Muscle layer of colon (tissue), 2 donors: ENCODE data around the gene GOSR1.
"Not testable (repeated sequence)": the region's sequence is repeated elsewhere in the genome, so short reads cannot be mapped to it uniquely, and the experiment has no call there.

Experiments used
- H3K27ac ChIP-seq: one replicate; pipeline ENCODE4 v1.7.0; 2013; ENCODE audit warnings: low read depth, mild to moderate bottlenecking, low read length, moderate library complexity
- H3K27me3 ChIP-seq, 2 donors: one replicate each; pipeline ENCODE4 v1.7.0; 2013; ENCODE audit warnings: low read length in 2 of 2, mild to moderate bottlenecking in 2 of 2; ENCODE audit not compliant: insufficient read depth in 2 of 2, control insufficient read depth in 1 of 2
- H3K36me3 ChIP-seq: one replicate; pipeline ENCODE4 v1.7.0; 2013; ENCODE audit warnings: mild to moderate bottlenecking, low read length; ENCODE audit not compliant: insufficient read depth
- H3K4me1 ChIP-seq: one replicate; pipeline ENCODE4 v1.7.0; 2013; ENCODE audit warnings: mild to moderate bottlenecking, low read length; ENCODE audit not compliant: insufficient read depth
- H3K4me3 ChIP-seq, 2 donors: one replicate each; pipeline ENCODE4 v1.7.0; 2013; ENCODE audit warnings: low read length in 2 of 2, low read depth in 1 of 2, mild to moderate bottlenecking in 1 of 2, moderate library complexity in 1 of 2
- H3K9ac ChIP-seq: one replicate; pipeline ENCODE4 v1.7.0; 2013; ENCODE audit warnings: low read length
- H3K9me3 ChIP-seq: one replicate; pipeline ENCODE4 v1.7.0; 2013; ENCODE audit warnings: mild to moderate bottlenecking, low read length
- donor health status: abdominal sarcoma.
- donor health status: Adenocarcinoma of cecum.

Gene GOSR1

GRCh38 chr17:30557916-30558685, 80.9 kb downstream of the GOSR1 start:
- Histone ChIP-seq H3K4me3 (no peak overlapping the region), H3K9ac (no peak overlapping the region), H3K9me3 (no peaks in the 10 kb centered on the region), H3K27ac (no peak overlapping the region), H3K36me3 (no peaks in the 10 kb centered on the region), H3K4me1 (no peaks in the 10 kb centered on the region), H3K27me3 (no peaks in the 10 kb centered on the region)

GRCh38 chr17:30558686-30559545, 81.7 kb downstream of the GOSR1 start:
- H3K9ac ChIP-seq: no peak overlapping the region
- H3K27ac ChIP-seq: no peak overlapping the region
- no peaks in the 10 kb centered on the region for H3K4me1 ChIP-seq

GRCh38 chr17:30559656-30560055, 82.4 kb downstream of the GOSR1 start:
- Histone ChIP-seq H3K27me3 (no peaks in the 10 kb centered on the region), H3K9me3 (no peaks in the 10 kb centered on the region), H3K4me3 (no peak overlapping the region), H3K4me1 (no peaks in the 10 kb centered on the region), H3K9ac (no peak overlapping the region), H3K36me3 (no peaks in the 10 kb centered on the region), H3K27ac (no peak overlapping the region)

More at GRCh38 chr17:30558686-30559545, 81.7 kb downstream of the GOSR1 start:
- H3K36me3 ChIP-seq: no peaks in the 10 kb centered on the region
- H3K4me3 ChIP-seq: no peak overlapping the region
- H3K9me3 ChIP-seq: no peaks in the 10 kb centered on the region
- H3K27me3 ChIP-seq: no peaks in the 10 kb centered on the region

- not testable (repeated sequence) for H3K4me1 ChIP-seq, H3K36me3 ChIP-seq, H3K4me3 ChIP-seq, H3K27ac ChIP-seq, H3K9ac ChIP-seq, H3K27me3 ChIP-seq, H3K9me3 ChIP-seq
These were observed 83.2 kb downstream of the GOSR1 start for GRCh38 chr17:30560117-30561026.

- H3K4me1 ChIP-seq, H3K9ac ChIP-seq, H3K9me3 ChIP-seq, H3K36me3 ChIP-seq, H3K4me3 ChIP-seq, H3K27ac ChIP-seq, H3K27me3 ChIP-seq: not testable (repeated sequence)
These were observed 84.6 kb downstream of the GOSR1 start for GRCh38 chr17:30561766-30562165.

- H3K36me3 ChIP-seq, H3K27ac ChIP-seq, H3K27me3 ChIP-seq, H3K4me3 ChIP-seq, H3K9me3 ChIP-seq, H3K9ac ChIP-seq, H3K4me1 ChIP-seq: not testable (repeated sequence)
These were observed 86.1 kb downstream of the GOSR1 start for GRCh38 chr17:30563131-30563904.

GRCh38 chr17:30563905-30564390, 86.7 kb downstream of the GOSR1 start:
- H3K9ac ChIP-seq, H3K4me3 ChIP-seq, H3K9me3 ChIP-seq, H3K27me3 ChIP-seq, H3K36me3 ChIP-seq, H3K27ac ChIP-seq, H3K4me1 ChIP-seq: not testable (repeated sequence)

GRCh38 chr17:30564422-30565072, 87.3 kb downstream of the GOSR1 start:
- H3K4me3 ChIP-seq, H3K36me3 ChIP-seq, H3K9ac ChIP-seq, H3K27ac ChIP-seq, H3K9me3 ChIP-seq, H3K27me3 ChIP-seq, H3K4me1 ChIP-seq: not testable (repeated sequence)

- Histone ChIP-seq H3K36me3 (no peaks in the 10 kb centered on the region), H3K4me3 (no peak overlapping the region), H3K9ac (no peak overlapping the region), H3K27me3 (no peaks in the 10 kb centered on the region), H3K9me3 (no peaks in the 10 kb centered on the region), H3K4me1 (no peaks in the 10 kb centered on the region), H3K27ac (no peak overlapping the region)
These were observed 88.1 kb downstream of the GOSR1 start for GRCh38 chr17:30565073-30565935.

GRCh38 chr17:30566104-30566503, 88.9 kb downstream of the GOSR1 start:
- H3K27ac ChIP-seq, H3K27me3 ChIP-seq, H3K4me1 ChIP-seq, H3K9me3 ChIP-seq, H3K36me3 ChIP-seq, H3K9ac ChIP-seq, H3K4me3 ChIP-seq: not testable (repeated sequence)
